ENCODE data around the gene ZSCAN4. TPM values are rescaled to one million over a fixed set of nuclear protein-coding genes. Genes with fewer than 3 reads are reported as not detected.

Gene ZSCAN4
- total and polyA plus RNA-seq, 9 of the 15 experiments (the other 6 are each of a cell fraction or from before 2014, with no cell fraction given) = not detected

DNA sequence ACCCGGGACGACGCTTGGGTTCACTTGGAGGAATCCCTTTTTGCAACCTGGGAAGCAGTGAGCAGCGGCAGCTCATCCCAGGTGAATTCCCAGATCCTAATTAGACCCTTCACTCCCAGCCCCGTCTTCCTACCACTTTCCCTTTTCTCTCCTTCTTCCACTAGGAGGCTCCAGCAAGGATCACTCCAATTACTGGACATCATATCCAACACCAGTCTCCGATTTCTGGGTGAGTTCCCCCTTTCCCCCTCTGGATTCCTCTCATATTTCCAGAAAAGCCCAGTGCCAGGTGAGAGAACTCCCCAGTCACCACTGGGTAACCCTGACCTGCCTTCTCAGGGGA lies 17.1 kb upstream of the ZSCAN4 start (continued):
- TF ChIP-seq ZNF584 (CRISPR knock-in tag; IDR thresholded peaks at IDR 0.05; ENCODE audit: low read depth) (no peak), RBBP5 (IDR thresholded peaks at IDR 0.05; ENCODE audit: borderline replicate concordance, insufficient read depth, low read length, poor library complexity, severe bottlenecking) (no peak)
- TF ChIP-seq, protein P1, sequence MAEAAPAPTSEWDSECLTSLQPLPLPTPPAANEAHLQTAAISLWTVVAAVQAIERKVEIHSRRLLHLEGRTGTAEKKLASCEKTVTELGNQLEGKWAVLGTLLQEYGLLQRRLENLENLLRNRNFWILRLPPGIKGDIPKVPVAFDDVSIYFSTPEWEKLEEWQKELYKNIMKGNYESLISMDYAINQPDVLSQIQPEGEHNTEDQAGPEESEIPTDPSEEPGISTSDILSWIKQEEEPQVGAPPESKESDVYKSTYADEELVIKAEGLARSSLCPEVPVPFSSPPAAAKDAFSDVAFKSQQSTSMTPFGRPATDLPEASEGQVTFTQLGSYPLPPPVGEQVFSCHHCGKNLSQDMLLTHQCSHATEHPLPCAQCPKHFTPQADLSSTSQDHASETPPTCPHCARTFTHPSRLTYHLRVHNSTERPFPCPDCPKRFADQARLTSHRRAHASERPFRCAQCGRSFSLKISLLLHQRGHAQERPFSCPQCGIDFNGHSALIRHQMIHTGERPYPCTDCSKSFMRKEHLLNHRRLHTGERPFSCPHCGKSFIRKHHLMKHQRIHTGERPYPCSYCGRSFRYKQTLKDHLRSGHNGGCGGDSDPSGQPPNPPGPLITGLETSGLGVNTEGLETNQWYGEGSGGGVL (CRISPR knock-in tag; IDR thresholded peaks at IDR 0.05) = no peak

DNA sequence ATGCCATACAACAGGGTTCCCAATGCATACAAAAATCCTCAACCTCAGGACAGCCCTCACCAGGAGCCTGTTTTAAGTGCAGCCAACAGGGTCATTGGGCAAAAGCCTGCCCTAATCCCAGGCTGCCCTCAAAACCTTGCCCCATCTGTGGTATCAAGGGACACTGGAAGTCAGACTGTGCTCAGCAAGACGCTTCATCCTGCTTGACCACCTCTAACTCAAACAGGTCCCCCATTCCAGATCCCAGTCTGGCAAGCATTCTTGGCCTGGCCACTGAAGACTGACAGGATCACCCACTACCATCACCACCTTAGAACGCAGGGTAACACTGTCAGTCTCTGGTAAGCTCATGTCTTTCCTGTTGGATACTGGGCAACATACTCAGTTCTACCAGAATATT lies 15.0 kb upstream of the ZSCAN4 start:
- peaks cover 7 to 27% of the 10 kb centered on the region in 2 experiments; a peak in 3 of 5 replicates for H3K4me1 ChIP-seq (replicated peaks in 1 of 2; ENCODE audit: control insufficient read depth in 2 of 2, insufficient read depth in 2 of 2, low read length in 2 of 2)
- ChIA-PET CTCF (ENCODE audit: low intra/inter-chr PET ratio) (no interaction called here), POLR2A (no interaction called here)
- H3K4me3 ChIP-seq = no peak overlapping the region
- in situ Hi-C loops (cut with MboI) = no loop called here
- no peak for TF ChIP-seq ZNF717 (CRISPR knock-in tag; IDR thresholded peaks at IDR 0.05)
- TF ChIP-seq, protein P2, sequence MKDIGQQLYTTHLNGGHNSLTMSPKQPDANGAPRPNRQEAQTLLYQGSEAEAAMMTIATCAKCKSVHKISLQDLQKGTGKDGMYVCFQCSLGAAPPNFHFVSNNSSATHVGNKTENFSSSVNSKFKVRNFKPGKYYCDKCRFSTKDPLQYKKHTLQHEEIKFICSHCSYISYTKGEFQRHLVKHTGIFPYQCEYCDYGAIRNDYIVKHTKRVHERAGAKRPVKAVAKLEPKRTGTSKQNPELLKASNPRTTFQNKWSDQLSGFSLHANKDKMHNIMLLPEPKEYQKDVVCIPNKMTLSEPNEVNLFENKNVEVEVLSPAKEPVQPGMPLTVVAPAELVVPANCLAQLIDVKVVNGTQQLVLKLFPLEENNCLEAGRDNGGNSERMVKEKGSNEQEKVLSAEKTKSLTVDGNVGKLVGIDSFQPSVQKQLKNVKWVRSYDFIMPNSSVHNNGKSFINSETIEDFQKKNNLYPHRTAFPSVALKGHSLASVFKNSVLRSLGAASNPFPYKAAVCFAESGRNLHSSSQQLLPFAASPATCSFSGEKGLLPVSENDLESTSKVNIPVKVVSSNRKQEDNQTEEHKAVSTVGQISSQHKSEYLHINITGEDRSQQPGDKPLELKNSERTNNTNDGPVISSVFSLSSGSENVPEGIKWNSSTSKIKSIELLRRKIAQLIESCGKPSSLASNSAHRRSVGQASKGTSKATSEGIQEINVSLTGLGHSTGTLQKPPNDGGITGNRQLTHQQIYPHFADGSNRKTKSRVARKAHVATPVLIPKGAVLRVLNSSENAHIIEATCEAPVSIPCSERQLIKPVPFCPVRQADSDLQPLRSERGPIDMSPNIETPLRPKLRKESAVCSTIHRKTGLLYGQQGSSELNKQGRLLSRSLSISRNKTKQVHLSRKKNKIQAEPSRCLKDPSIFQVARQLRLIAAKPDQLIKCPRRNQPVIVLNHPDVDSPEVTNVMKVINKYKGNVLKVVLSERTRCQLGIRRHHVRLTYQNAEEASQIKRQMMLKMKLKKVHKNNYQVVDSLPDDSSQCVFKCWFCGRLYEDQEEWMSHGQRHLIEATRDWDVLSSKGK (CRISPR knock-in tag; IDR thresholded peaks at IDR 0.05) = no peak
- no peak for TF ChIP-seq EGR1 (conservative IDR thresholded peaks at IDR 0.05)
- no peak for TF ChIP-seq ZNF324 (CRISPR knock-in tag; IDR thresholded peaks at IDR 0.05)
- TF ChIP-seq ASH1L (IDR thresholded peaks at IDR 0.05; ENCODE audit: borderline replicate concordance, low read depth, partially characterized antibody) = no peak
- TF ChIP-seq JUN (IDR thresholded peaks at IDR 0.05; ENCODE audit: borderline replicate concordance, low read depth, low read length) = no peak
- no peak for TF ChIP-seq JUN (CRISPR knock-in tag; IDR thresholded peaks at IDR 0.05; ENCODE audit: borderline replicate concordance)
- no peak for TF ChIP-seq TCF7L2 (IDR thresholded peaks at IDR 0.05; ENCODE audit: low read depth, low read length)
- no peak for TF ChIP-seq E2F3 (CRISPR knock-in tag; IDR thresholded peaks at IDR 0.05)
- H3K27ac ChIP-seq (ENCODE audit: extremely low read depth, low read depth, low read length) = no peak overlapping the region
- BruUV-seq (replicated peaks) = no TSS peak
- H2AFZ ChIP-seq (ENCODE audit: low read depth, low read length) = no peak overlapping the region
- H3K27me3 ChIP-seq (ENCODE audit: control insufficient read depth in 2 of 2, insufficient read depth in 2 of 2, low read length in 2 of 2) = no peaks in the 10 kb centered on the region
- no peaks in the 10 kb centered on the region for H3K9me1 ChIP-seq (ENCODE audit: control insufficient read depth, insufficient read depth, low read length)
- H3K79me2 ChIP-seq (ENCODE audit: control insufficient read depth, insufficient read depth, low read length) = no peaks in the 10 kb centered on the region
- H4K20me1 ChIP-seq (replicated peaks; ENCODE audit: control insufficient read depth, insufficient read depth, low read length) = no peaks in the 10 kb centered on the region
- no peaks in the 10 kb centered on the region for H3K36me3 ChIP-seq (ENCODE audit: control insufficient read depth, insufficient read depth, low read length)
- 0% methylated on average over 2 of the region's 2 CpGs for WGBS (ENCODE audit: insufficient coverage, low coverage, missing lambda C conversion rate)
- H3K9ac ChIP-seq (ENCODE audit: insufficient read depth in 1 of 2, low read depth in 2 of 2, low read length in 2 of 2) = no peak overlapping the region
- H3K4me2 ChIP-seq (ENCODE audit: insufficient read depth, low read length) = no peak overlapping the region
- no peak for DNase-seq (ENCODE audit: extremely low read depth in 1 of 4, low spot score in 3 of 4)
- ATAC-seq = no peak
- intact Hi-C loops (cut with micrococcal nuclease) = no loop called here
- FAIRE-seq = no peak
- peaks cover 2% of the 10 kb centered on the region; the same call in 1 of the 2 replicates for H3K9me3 ChIP-seq (replicated peaks; ENCODE audit: control insufficient read depth, insufficient read depth, low read depth, low read length)
